Measurements from ENCODE around the gene L2HGDH.

L2HGDH gene

DNA sequence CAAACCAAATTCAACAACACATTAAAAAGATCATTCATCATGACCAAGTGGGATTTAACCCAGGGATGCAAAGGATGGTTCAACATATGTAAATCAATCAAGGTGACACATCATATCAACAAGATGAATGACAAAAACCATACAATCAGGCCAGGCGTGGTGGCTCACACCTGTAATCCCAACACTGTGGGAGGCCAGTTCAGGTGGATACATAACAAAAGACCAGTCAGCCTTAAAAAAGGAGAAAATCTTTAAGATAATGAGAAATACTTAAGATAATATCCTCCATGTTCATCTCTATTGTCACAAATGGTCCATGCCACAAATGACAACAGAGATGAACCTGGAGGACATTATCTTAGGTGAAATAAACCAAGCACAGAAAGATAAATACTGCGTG lies 12.4 kb downstream of the L2HGDH start:
- no peak for DNase-seq (ENCODE audit: low spot score)
- peak; percentile 71 for FAIRE-seq

DNA sequence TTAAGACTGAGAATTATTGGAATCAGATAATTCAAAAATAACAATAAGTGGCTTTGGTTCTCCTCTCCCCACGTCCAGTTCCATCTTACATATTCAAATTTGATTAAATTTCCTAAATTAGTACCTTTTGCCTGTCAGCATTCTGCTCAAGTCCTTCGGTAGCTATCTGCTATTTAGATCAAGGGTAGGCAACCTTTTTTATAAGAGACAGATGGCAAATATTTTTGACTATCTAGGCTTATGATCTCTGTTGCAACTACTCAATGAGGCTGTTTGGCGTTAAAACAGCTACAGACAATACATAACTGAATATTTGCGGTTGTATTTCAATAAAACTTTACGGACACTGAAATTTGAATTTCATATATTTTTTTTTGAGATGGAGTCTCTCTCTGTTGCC lies 21.7 kb downstream of the L2HGDH start:
- FAIRE-seq (no peak), DNase-seq (ENCODE audit: low spot score) (no peak)

DNA sequence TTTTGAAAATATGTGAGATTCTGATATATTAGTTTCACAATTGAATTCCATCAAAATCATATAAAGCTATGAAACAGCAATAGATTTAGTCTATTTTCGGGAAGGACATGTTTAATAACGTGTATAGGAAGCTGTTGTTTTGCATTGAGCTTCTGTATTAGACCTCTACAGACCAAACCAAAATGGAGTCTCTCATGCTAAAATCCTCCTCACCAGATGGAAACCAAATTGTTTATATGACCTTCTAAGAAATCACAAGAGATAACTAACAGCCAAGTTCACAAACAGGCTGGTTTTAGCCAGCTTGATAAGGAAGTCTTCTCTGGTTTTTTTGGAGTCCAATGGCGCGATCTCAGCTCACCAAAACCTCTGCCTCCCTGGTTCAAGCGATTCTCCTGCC lies 23.9 kb downstream of the L2HGDH start:
- DNase-seq (ENCODE audit: low spot score) (no peak), FAIRE-seq (no peak)

DNA sequence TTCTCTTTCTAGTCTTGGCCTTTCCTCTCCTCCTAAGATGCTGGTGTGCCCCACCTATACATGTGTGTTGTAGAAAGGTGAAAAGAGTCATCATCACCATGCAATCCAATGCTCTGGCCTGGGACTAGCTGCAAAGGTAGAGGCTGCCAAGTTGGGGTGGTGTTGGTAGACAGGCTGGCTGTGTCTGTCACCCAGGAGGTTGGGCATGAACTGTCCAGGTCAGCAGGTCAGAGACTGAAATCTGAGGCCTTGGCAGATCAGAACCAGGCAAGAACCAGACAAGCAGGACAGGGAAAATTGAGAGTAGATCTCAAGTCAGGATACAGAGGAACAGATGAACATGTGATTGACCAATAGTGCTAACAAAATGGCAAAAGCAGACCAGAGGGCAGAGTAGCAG lies 26.2 kb downstream of the L2HGDH start:
- peak; percentile 53 for FAIRE-seq

DNA sequence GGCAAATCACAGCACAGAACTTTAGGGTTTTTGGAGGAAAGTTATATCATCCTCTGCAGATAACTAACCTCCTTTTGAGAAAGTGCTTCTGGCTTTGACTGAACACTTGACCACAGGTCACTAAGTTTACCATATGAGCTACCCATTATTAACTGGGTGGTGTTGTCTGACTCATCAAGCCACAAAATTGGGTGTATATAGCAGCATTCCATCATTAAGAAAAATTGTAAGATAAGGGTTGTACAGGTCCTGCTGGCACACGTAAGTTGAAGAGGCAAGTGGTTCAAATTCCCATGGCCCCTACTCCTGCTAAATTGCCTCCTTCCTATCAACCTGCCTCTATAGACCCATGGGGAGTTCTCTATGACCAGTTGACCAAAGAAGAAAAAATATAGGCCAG lies 39.5 kb downstream of the L2HGDH start:
- DNase-seq (ENCODE audit: low spot score), result no peak
- peak; percentile 58 for FAIRE-seq

More for the DNA sequence above, 26.2 kb downstream of the L2HGDH start:
- DNase-seq (ENCODE audit: low spot score), result no peak

DNA sequence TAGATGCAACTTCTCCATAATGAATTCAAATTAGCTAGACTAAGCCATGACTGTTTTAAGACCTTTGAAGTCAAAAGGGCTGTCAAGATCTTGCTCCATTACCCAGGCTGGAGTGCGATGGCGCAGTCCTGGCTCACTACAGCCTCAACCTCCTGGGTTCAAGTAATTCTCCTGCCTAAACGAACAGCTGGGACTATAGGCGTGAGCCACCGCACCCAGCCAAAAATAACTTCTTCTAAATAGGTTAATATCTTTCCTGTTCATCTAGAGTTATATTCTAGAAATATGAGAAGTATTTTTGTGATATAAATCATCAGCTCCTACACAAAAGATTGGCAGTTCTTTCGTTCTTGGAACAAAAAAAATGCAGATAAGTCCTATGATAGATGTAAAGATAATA lies 41.1 kb downstream of the L2HGDH start:
- DNase-seq (ENCODE audit: low spot score) (no peak), FAIRE-seq (peak; percentile 69)

DNA sequence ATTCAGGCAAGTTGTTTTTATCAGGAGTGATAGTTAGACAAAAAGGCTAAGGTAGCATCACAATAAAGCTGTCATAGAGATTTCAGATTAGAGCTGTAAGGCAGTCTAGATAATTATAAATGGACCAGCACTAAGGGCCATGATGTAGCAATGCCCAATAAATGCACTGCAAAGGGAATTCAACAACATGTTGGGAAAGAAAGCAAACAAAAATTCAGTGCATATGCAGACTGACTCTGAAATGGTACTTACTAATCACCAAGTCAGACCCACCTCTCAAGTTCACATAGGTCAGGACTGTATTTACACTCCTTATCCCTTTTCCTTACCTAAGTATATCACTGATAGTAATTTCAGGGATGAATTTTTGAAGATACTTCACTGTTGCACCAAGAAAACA lies 47.0 kb downstream of the L2HGDH start:
- DNase-seq (ENCODE audit: low spot score), result no peak
- FAIRE-seq, result no peak

DNA sequence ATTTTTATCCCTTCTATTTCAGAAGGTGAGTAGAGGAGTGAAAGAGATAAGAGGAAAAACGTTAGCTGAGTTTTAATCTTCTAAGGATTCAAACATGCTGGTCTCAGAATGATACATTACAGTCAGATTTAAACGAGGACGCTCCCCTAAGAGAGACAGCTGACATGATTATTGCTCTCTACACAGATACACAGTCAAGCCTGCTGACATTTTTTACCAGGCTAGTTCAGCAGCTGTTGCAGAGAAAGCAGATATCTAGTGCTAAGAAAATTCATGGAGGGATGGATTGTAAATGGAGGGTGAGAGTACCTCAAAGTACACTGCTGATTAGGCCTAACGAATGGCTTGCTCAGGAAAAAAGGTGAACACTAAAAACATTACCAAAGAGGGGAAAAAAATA lies 48.7 kb downstream of the L2HGDH start:
- DNase-seq (ENCODE audit: low spot score) (no peak), FAIRE-seq (no peak)

DNA sequence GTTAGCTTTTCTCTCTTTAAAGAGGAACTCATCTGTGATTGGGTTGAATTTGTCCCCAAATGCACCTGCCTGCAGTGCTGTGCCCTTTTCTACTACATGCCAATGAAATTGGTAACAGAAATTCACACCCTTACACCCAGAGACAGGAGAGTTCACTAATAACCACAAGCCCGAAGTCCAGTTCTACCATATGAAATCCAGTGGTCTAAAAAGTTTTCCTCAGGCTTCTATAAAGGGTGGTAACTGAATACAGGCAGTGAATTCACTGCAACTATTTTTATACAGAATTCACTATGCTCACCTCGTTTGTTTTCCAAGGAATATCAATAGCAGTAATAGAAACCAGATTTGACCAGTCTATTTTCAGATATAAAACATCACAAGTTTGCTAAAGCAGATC lies 49.2 kb downstream of the L2HGDH start:
- no peak for FAIRE-seq

DNA sequence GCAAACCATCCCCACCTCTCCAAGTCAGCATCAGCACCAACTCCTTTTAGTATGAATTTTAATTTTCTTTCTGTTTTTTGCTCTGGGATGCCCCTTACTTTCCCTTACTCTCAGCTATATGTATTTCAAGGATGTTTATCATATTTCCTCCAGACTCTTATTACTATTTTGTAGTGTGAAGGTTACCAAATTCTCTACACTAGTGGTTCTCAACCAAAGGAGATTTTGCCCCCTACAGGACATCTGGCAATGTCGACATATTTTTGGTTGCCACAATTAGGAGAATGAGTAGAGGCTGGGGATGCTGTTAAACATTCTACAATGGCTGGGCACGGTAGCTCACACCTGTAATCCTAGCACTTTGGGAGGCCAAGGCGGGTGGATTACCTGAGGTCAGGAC lies 51.5 kb downstream of the L2HGDH start:
- FAIRE-seq (peak; percentile 91), DNase-seq (ENCODE audit: low spot score) (peak; percentile 26)

More for the DNA sequence above, 49.2 kb downstream of the L2HGDH start:
- DNase-seq (ENCODE audit: low spot score), result no peak

DNA sequence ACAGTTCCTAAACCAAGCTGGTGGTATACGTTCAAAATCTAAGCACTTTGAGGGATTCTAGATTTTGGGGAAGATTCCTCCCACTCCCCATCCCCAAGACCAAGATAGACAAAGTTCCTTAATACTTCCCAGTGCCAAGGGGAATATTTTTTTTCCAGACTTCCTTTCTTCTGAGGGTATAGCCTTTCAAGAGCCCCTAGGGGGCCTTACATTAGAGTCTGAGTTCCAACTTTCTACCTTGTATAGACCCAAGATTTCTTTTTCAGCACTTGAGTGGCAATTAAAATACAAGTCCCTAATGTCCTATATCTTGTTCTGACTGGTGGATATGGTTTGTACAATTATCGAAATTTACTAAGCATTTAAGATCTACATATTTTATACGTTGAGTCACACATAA lies 52.0 kb downstream of the L2HGDH start:
- FAIRE-seq, result no peak
- DNase-seq (ENCODE audit: low spot score), result no peak

DNA sequence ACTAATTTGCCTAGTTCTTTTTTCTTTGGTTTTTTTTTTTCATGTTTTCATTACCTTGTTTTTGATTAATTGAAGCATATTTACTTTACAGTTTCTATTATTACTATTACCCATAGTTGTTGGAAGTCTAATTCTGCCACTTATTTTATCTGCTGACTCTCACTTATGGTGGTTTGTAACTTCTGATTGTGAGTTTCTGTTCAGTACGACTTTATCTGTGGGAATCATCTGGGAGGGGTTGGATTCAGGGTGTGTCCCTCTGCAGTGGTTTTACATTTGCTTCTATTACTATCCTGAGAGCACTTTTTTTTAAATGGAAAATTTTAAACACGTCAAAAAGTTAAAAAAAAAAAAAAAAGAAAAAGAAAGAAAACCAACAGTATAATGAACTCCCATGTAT lies 54.3 kb downstream of the L2HGDH start:
- no peak for FAIRE-seq
- no peak for DNase-seq (ENCODE audit: low spot score)

DNA sequence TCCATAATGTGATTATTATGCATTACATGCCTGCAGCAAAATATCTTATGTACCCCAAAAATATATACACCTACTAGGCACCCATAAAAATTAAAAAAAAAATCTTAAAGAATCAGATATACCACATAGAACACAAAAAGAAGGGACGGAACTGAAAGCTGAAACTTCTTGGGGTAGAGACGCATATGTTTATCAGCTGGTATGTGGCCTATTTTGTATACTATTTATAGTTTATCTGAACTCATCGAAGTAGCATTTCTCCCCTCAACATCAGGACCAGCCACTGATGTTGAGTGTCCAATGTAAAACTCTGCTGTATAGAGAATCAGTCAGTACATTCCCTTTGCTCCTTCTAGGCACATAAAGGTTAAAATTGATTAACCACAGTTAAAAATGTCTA lies 57.8 kb downstream of the L2HGDH start:
- no peak for FAIRE-seq
- no peak for DNase-seq (ENCODE audit: low spot score)

DNA sequence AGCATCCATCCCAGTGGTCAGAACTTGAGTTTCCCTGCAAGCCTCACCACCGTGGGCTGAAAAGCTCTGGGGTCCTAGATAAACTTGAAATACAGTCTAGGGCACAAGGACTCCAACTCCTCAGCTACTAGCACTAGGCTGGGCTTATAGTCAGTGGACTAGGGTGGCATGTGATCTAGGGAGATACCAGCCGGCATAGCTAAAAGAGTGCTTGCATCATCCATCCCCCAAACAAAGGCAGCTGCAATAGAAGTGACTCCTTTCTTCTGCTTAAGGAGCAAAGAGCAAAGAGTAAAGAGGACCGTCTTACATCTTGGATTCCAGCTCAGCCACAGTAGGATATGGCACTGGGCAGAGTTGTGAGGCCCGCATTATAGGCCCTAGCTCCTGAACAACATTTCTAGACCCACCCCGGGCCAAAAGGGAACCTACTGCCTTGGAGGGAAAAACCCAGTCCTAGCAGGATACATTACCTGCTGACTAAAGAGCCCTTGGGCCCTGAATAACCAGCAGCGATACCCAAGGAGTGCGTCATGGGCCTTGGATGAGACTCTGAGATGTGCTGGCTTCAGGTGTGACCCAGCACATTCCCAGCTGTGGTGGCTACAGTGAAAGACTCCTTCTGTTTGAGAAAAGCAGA lies 62.8 kb downstream of the L2HGDH start:
- peak; percentile 87 for FAIRE-seq

DNA sequence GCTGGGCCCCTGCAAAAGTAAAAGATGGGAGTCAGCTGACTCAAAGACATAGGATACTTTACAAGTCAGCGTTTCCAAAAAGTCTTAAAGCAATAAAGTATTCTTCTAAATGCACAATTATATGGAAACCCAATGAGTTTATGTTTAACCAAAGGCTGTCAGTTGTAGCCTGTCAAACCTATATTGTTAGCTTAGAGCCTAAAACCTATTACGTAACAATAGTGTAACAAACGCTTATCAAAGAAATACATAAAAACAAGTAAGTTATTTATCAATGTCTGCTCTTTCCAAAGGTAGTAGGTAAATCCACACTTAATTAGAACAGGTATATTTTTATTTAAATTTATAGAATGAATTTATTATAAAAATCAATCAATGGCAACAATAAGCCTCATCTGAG lies 64.8 kb downstream of the L2HGDH start:
- DNase-seq (ENCODE audit: low spot score), result no peak
- FAIRE-seq, result no peak

More for the DNA sequence above, 62.8 kb downstream of the L2HGDH start:
- DNase-seq (ENCODE audit: low spot score), result no peak

DNA sequence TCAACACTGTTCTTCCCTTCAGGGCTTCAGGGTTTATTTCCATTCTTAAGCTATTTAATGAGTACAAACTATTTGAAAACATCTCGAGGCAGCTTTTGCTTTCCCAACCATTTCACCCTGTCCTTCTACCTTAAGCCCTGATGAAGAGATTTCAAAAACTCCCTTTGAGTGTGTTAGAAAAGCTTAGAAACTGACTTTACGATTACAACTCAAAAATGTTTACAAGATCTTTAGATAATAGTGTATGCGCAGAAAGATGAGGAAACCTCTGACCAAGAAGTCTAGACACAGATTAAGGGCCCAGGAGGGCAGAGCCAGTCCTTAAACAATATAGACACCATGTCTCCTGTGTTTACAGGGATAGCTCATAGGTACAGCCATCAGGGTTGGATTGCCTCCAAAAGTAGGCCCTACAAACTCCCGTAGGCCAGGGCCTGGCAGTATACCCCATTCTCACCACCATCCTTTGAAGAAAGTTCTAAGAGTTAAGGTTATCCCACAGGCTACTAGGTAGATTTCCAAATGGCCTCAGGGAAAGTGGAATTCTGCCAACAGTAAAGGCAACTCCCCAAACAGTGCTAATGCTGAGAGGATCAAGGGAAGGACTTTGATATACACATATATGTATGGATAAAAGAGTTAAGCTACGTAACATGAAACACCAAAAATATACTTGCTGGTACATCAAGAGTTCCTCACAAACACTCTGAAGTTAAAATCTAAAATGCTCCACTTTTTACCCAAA lies 69.3 kb downstream of the L2HGDH start:
- FAIRE-seq (no peak), DNase-seq (ENCODE audit: low spot score) (no peak)

DNA sequence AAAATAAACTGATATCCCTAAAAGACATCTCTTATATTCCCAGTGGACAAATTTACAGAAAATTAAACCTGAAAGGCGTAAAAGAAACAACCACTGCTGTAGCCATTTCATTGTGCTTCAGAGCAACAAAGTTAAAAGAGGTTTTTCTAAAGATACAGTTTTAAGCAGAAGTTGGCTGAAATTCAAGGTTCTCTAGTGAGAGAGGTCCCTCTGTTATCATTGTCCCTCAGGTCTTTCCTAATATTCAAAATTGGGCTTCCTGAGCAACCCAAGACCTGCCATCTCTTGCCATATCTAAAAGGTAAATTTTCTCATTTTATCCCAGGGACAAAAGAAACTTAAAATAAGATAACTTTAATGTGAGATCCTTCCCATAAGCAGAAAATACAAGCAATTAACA lies 69.9 kb downstream of the L2HGDH start:
- DNase-seq (ENCODE audit: low spot score), result no peak
- no peak for FAIRE-seq

DNA sequence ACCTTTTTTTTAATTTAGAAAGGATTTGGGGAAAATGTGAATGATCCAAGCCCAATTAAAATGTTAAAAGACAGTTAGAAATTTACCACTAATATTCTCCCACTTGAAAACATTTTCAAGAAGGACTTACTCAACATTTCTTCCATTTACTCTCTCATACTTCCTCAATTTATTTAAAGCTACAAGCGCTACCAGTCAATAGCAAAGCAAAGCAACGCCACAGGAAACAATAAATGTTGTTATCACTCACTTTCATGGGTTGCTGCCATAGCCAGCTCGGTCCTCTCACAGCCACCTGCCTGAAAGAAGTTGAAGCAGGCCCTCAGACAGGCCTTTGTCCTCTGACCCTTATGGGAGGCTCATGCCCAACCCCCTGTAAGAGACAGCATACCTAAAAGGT lies 74.6 kb downstream of the L2HGDH start:
- FAIRE-seq (no peak), DNase-seq (ENCODE audit: low spot score) (no peak)

DNA sequence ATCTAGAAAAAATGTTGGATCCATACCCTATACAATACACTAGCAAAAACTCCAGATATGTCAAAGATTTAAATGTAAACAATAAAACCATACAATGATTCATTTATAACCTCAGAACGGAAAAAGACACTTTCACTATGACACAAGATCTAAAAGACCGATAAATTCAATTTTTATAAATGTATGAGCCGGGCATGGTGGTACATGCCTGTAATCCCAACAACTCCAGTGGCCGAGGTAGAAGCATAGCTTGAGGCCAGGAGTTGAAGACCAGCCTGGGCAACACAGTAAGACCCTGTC lies 78.1 kb downstream of the L2HGDH start:
- FAIRE-seq (no peak), DNase-seq (ENCODE audit: low spot score) (no peak)

DNA sequence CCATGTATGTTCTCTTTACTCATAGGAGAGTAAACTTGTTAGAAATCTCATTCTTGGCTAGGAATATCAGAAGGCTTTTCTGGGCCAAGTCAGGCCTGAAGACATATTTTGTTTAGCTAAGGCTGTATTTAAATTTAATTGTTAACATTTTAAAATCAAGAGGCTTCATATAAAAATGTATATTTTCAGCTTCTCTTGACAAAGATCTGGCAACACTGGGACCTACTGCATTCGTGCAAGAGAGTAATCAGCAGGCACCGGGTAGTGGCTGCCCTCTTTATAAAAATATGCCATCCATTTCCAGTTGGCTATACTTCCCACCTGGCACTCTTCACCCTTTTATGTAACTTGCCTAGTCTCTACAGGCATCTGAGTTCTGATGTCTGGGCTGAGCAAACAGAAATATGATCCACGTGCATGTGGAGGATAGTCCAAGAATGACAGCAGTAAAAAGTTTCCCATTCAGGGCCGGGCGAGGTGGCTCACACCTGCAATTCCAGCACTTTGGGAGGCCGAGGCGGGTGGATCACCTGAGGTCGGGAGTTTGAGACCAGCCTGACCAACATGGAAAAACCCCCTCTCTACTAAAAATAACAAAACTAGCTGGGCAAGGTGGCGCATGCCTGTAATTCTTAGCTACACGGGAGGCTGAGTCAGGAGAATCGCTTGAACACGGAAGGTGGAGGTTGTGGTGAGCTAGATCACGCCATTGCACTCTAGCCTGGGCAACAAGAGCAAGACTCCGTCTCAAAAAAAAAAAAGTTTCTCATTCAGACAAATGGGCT lies 78.7 kb downstream of the L2HGDH start:
- FAIRE-seq, result no peak
- DNase-seq (ENCODE audit: low spot score), result no peak

DNA sequence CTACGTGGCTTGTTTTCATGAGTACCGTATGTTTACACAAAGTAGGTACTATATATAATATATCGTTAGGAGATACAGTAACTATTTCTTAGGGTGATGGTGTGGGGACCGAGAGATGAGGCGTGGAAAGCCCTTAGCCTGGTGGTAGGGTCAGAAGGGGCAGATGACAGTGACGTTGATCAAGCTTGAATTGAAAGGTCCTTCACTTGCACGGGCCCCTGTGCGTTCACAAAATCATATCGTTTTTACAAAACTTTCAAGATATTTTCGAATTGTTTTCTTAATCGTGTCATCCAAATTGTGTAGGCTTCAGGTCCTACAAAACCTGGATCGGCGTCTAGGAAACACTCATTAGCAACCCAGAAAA lies 79.8 kb downstream of the L2HGDH start:
- no peak for DNase-seq (ENCODE audit: low spot score)
- FAIRE-seq, result no peak

DNA sequence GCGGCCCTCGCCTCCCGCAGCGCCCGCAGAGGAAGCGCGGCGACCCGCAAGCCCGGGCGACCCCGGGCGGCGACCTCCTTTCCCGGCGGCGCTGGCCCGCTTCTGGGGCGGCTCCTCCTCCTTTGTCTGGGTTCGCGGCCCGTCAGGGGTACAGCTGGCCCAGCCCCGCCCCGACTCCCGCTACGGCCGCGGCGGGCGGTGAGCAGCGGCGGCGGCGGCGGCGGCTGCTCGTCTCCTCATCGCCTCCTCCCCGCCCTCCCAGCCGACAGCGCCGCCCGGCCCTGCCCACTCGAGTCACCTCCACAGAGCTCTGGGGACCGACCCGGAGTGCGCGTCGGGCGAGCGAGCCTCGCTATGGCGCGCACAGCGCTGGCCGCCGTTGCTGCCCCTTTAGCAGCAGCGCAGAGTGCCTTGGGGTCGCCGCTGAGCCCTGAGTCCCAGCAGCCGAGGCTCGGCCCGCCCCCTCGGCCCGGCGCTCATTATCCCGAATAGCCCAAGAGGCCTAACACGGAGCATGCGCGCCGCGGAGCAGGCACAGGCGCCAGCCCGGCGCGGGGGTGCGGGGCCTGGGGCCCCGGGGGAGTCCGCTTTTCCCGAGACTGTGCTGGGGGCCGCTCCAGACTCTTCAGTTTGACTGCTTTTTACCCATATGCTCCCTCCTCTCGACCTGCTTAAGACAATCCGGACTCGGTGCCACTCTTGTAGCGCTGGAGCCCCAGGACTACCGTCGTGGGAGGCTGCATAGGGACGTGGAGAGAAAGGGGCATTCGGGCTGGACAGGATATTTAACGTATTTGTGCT lies 80.4 kb downstream of the L2HGDH start, which contains the start of gene SOS2:
Gene SOS2 (minus strand): TSS at position 104 of the 801 bp plus-strand sequence. CDS start 295 bp downstream, outside the sequence.
- peak; percentile 98 for DNase-seq (ENCODE audit: low spot score)
- peak; percentile 69 for FAIRE-seq
